ENCODE results near the gene HJURP. TPM values are rescaled to one million over a fixed set of nuclear protein-coding genes. Genes with fewer than 3 reads are reported as not detected.

Gene HJURP
- total and polyA plus RNA-seq, 9 of the 15 experiments (the other 6 are each of a cell fraction or from before 2014, with no cell fraction given) = 13.8 to 102 (median 28.3) TPM

DNA sequence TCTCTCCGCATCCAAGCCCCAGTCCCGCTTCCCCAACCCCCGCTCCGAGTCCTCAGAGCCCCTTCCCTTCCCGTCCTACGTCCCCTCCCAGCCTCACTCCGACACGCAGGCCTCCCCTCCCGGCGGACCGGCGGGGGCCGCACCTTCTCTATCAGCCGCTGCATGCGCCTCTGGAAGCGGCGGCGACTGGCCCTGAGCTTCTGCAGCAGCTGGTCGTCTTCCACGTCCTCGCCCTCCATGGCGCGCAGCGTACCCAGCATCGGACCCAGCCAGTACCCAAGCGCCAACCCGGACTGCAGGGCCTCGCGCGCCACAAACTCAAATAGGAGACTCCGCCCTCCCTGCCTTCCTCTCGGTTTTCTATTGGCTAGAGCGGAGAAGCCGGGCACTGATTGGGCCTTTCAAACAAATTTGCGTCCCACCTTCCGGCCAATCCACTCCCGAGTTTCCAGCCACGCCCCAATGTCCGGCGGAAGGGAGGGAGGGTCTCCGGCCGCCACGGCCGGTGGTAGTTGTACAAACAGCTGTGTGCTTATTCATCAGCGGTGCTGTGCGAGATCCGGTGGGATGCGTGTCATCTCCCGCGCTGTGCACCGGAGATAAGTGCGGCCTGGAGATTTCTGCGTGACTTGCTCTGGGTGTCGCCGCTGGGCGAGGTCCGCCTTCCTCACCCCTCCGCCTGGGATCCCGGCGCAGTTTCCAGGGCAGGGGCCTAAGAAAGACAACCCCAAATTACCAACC is at the start of gene HJURP (continued):
- TF ChIP-seq CCNT2 (IDR thresholded peaks at IDR 0.05; ENCODE audit: borderline replicate concordance, extremely low read depth, insufficient read length, low read depth, low read length) = peak; percentile 21
- TF ChIP-seq LEF1 (IDR thresholded peaks at IDR 0.05) = no peak
- TF ChIP-seq, protein P1, sequence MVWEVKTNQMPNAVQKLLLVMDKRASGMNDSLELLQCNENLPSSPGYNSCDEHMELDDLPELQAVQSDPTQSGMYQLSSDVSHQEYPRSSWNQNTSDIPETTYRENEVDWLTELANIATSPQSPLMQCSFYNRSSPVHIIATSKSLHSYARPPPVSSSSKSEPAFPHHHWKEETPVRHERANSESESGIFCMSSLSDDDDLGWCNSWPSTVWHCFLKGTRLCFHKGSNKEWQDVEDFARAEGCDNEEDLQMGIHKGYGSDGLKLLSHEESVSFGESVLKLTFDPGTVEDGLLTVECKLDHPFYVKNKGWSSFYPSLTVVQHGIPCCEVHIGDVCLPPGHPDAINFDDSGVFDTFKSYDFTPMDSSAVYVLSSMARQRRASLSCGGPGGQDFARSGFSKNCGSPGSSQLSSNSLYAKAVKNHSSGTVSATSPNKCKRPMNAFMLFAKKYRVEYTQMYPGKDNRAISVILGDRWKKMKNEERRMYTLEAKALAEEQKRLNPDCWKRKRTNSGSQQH (CRISPR knock-in tag; IDR thresholded peaks at IDR 0.05) = no peak
- no peak for TF ChIP-seq HNRNPK (IDR thresholded peaks at IDR 0.05; ENCODE audit: low read depth, low read length, poor library complexity, severe bottlenecking)
- TF ChIP-seq, protein P2, sequence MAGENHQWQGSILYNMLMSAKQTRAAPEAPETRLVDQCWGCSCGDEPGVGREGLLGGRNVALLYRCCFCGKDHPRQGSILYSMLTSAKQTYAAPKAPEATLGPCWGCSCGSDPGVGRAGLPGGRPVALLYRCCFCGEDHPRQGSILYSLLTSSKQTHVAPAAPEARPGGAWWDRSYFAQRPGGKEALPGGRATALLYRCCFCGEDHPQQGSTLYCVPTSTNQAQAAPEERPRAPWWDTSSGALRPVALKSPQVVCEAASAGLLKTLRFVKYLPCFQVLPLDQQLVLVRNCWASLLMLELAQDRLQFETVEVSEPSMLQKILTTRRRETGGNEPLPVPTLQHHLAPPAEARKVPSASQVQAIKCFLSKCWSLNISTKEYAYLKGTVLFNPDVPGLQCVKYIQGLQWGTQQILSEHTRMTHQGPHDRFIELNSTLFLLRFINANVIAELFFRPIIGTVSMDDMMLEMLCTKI (IDR thresholded peaks at IDR 0.05; ENCODE audit: partially characterized antibody) = no peak
- 0 out of 2 replicates have a peak, but pooled peaks have one; percentile 18 for TF ChIP-seq MAFG (tag; conservative IDR thresholded peaks at IDR 0.05)
- TF ChIP-seq, protein P3, sequence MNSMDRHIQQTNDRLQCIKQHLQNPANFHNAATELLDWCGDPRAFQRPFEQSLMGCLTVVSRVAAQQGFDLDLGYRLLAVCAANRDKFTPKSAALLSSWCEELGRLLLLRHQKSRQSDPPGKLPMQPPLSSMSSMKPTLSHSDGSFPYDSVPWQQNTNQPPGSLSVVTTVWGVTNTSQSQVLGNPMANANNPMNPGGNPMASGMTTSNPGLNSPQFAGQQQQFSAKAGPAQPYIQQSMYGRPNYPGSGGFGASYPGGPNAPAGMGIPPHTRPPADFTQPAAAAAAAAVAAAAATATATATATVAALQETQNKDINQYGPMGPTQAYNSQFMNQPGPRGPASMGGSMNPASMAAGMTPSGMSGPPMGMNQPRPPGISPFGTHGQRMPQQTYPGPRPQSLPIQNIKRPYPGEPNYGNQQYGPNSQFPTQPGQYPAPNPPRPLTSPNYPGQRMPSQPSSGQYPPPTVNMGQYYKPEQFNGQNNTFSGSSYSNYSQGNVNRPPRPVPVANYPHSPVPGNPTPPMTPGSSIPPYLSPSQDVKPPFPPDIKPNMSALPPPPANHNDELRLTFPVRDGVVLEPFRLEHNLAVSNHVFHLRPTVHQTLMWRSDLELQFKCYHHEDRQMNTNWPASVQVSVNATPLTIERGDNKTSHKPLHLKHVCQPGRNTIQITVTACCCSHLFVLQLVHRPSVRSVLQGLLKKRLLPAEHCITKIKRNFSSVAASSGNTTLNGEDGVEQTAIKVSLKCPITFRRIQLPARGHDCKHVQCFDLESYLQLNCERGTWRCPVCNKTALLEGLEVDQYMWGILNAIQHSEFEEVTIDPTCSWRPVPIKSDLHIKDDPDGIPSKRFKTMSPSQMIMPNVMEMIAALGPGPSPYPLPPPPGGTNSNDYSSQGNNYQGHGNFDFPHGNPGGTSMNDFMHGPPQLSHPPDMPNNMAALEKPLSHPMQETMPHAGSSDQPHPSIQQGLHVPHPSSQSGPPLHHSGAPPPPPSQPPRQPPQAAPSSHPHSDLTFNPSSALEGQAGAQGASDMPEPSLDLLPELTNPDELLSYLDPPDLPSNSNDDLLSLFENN (IDR thresholded peaks at IDR 0.05; ENCODE audit: low read depth in 2 of 2, low read length in 2 of 2) = no peak
- peak; percentile 76 for TF ChIP-seq TEAD4 (IDR thresholded peaks at IDR 0.05; ENCODE audit: low read length)
- TF ChIP-seq TEAD4 (CRISPR knock-in tag; IDR thresholded peaks at IDR 0.05; ENCODE audit: borderline replicate concordance) = no peak
- no peak for TF ChIP-seq HNRNPH1 (optimal IDR thresholded peaks at IDR 0.05; ENCODE audit: low read depth, low read length)
- TF ChIP-seq, protein P4, sequence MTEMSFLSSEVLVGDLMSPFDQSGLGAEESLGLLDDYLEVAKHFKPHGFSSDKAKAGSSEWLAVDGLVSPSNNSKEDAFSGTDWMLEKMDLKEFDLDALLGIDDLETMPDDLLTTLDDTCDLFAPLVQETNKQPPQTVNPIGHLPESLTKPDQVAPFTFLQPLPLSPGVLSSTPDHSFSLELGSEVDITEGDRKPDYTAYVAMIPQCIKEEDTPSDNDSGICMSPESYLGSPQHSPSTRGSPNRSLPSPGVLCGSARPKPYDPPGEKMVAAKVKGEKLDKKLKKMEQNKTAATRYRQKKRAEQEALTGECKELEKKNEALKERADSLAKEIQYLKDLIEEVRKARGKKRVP (CRISPR knock-in tag; IDR thresholded peaks at IDR 0.05) = no peak
- TF ChIP-seq, protein P5, sequence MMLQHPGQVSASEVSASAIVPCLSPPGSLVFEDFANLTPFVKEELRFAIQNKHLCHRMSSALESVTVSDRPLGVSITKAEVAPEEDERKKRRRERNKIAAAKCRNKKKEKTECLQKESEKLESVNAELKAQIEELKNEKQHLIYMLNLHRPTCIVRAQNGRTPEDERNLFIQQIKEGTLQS (IDR thresholded peaks at IDR 0.05) = peak; percentile 72
- TF ChIP-seq, protein P5 (CRISPR knock-in tag; conservative IDR thresholded peaks at IDR 0.05) = 0 out of 2 replicates have a peak, but pooled peaks have one; percentile 51
- TF ChIP-seq, protein P6, sequence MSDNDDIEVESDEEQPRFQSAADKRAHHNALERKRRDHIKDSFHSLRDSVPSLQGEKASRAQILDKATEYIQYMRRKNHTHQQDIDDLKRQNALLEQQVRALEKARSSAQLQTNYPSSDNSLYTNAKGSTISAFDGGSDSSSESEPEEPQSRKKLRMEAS (CRISPR knock-in tag; IDR thresholded peaks at IDR 0.05) = peak; percentile 44; the same call in 1 of the 2 replicates
- peak; percentile 59; the same call in 1 of the 2 replicates for TF ChIP-seq GTF2E2 (tag; IDR thresholded peaks at IDR 0.05)
- no peak for TF ChIP-seq KDM4B (IDR thresholded peaks at IDR 0.05; ENCODE audit: borderline replicate concordance in 2 of 2, low read depth in 1 of 2)
- no peak for TF ChIP-seq CBFB (CRISPR knock-in tag; IDR thresholded peaks at IDR 0.05)
- TF ChIP-seq SRSF1 (IDR thresholded peaks at IDR 0.05; ENCODE audit: low read depth, low read length) = no peak

Data from K562 (cell line).